M059J (cell line): Measurements from ENCODE around the gene CCSER1. TPM values are rescaled to one million over a fixed set of nuclear protein-coding genes. Genes with fewer than 3 reads are reported as not detected.

Experiments
- total RNA-seq: library from RNA; depleted of rRNA; stranded (reverse); fragments of >200 nt; shearing (Covaris generic); gene quantifications from 2 replicates; pipeline ENCODE4 v1.2.3, GENCODE V29; 2014; rRNA removed

Gene CCSER1
- total RNA-seq, 1 experiment from 2014 or later: not detected

Other genes with a start within 250 kb of the CCSER1 start
- not detected in 2 replicates for gene MMRN1, start 232.5 kb upstream of the CCSER1 start, total RNA-seq